Spleen (tissue), 7 donors: ENCODE results near the gene THY1.

ENCODE experiments used
- CTCF ChIP-seq, 11 experiments: fragments of 200-600 bp in 7 of 11; fragments of 450-650 bp in 4 of 11; sonication (generic) in 4 of 11; IDR thresholded peaks in 8 of 11; conservative IDR thresholded peaks in 3 of 11; 1 replicate in 7 of 11; 2 replicates in 4 of 11; pipeline versions ENCODE4 v1.4.0 to v1.8.0; 2016 to 2021; ENCODE audit warnings: antibody characterized with exemption in 11 of 11, inconsistent platforms in 4 of 11, mild to moderate bottlenecking in 1 of 11
- POLR2A ChIP-seq, 3 donors: fragments of 450-650 bp; IDR thresholded peaks; one replicate each; pipeline ENCODE4 v1.5.1; 2017; ENCODE audit warnings: antibody characterized with exemption in 3 of 3, mild to moderate bottlenecking in 1 of 3
- POLR2AphosphoS5 ChIP-seq, 3 donors: sonication (generic); formaldehyde crosslinking; IDR thresholded peaks; one replicate each; pipeline ENCODE4 v1.5.1; 2017; ENCODE audit warnings: antibody characterized with exemption in 3 of 3
- donor health status: DM: no; HTN: no; CAD: no; lungs with moderate emphysema.
- donor health status: DM: no; HTN: no; CAD: no.
- donor health status: DM: no; HTN: no; CAD: no.

- TF ChIP-seq CTCF (IDR thresholded peaks at IDR 0.05 in 8 of 11, conservative IDR thresholded peaks at IDR 0.05 in 3 of 11) (no peak), POLR2AphosphoS5 (IDR thresholded peaks at IDR 0.05) (no peak), POLR2A (IDR thresholded peaks at IDR 0.05) (no peak)
Measured at GRCh38 chr11:119402470-119402869, 20.5 kb downstream of the THY1 start.
